ENCODE measurements around the gene GSTP1.

Gene GSTP1

GRCh38 chr11:67633758-67634365, 50.2 kb downstream of the GSTP1 start:
- Mint-ChIP-seq H3K9me3 (no peaks in the 10 kb centered on the region), H3K36me3 (ENCODE audit: low read depth) (no peaks in the 10 kb centered on the region), H3K4me3 (no peak overlapping the region), H3K4me1 (ENCODE audit: low read depth) (peaks cover 9% of the 10 kb centered on the region), H3K27ac (no peak overlapping the region), H3K27me3 (no peaks in the 10 kb centered on the region)

GRCh38 chr11:67634366-67635230, 51.0 kb downstream of the GSTP1 start:
- no peak overlapping the region for H3K4me3 Mint-ChIP-seq
- no peaks in the 10 kb centered on the region for H3K9me3 Mint-ChIP-seq
- no peaks in the 10 kb centered on the region for H3K36me3 Mint-ChIP-seq (ENCODE audit: low read depth)
- peaks cover 6% of the 10 kb centered on the region for H3K4me1 Mint-ChIP-seq (ENCODE audit: low read depth)
- no peak overlapping the region for H3K27ac Mint-ChIP-seq
- H3K27me3 Mint-ChIP-seq = no peaks in the 10 kb centered on the region

GRCh38 chr11:67635231-67635521, 51.6 kb downstream of the GSTP1 start:
- Mint-ChIP-seq H3K4me1 (ENCODE audit: low read depth) (peaks cover 6% of the 10 kb centered on the region), H3K27ac (no peak overlapping the region), H3K36me3 (ENCODE audit: low read depth) (no peaks in the 10 kb centered on the region), H3K27me3 (no peaks in the 10 kb centered on the region), H3K4me3 (no peak overlapping the region), H3K9me3 (no peaks in the 10 kb centered on the region)

Data from stimulated activated naive CD8-positive, alpha-beta T cell treated with anti-CD3 and anti-CD28 coated beads, Interleukin-15, Interleukin-2, amounts not matched to agents 100 ng/mL and 50 ng/mL, for 24 hours (primary cell).